Activated CD8-positive, alpha-beta memory T cell treated with anti-CD3 and anti-CD28 coated beads, Interleukin-2, amount 50 U/mL, for 24 hours (primary cell): Measurements from ENCODE around the gene DOCK1.

Source experiments
- DNase-seq: peaks from one replicate; pipeline ENCODE4 v3.0.0-alpha.2; 2020; ENCODE audit errors: extremely low read depth

Gene DOCK1

DNA sequence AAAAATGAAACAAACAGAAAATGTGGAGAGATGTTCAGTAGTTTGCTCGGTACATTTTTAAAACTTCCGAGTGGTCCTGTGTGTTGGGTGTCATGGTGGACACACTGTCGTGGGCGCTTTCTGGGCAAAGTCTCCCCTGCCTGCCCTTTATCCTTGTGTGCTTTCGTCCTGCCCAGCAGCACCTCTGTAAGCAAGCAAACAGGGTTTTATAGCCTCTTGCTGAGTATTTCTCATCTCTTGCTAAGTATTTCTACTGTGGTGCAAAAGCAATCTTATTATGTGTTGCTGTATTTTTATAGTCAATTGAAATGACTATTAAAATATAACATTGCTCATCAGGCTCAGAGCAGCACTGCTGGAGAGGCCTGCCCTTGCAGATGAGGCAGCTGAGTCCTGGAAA is 48.7 kb downstream of the DOCK1 start:
- no peak for DNase-seq

DNA sequence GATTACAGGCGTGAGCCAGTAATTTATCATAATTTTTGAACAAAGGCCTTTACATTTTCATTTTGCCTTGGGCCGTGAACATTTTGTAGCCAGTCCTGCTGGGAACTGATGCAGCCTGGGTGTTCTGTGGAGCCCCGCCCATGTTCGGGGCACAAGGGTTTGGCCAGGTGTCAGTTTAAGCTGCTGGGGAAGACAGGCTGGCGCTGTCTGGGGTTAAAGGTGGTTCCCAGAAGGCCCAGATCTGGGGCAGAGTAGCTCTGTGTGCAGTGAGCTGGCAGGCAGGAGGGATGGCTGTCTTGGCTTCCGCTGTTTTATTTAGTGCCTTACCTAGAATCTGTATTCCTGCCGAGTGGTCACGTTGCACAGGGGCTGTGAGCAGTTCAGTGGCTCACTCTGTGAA is 50.2 kb downstream of the DOCK1 start:
- DNase-seq = no peak

DNA sequence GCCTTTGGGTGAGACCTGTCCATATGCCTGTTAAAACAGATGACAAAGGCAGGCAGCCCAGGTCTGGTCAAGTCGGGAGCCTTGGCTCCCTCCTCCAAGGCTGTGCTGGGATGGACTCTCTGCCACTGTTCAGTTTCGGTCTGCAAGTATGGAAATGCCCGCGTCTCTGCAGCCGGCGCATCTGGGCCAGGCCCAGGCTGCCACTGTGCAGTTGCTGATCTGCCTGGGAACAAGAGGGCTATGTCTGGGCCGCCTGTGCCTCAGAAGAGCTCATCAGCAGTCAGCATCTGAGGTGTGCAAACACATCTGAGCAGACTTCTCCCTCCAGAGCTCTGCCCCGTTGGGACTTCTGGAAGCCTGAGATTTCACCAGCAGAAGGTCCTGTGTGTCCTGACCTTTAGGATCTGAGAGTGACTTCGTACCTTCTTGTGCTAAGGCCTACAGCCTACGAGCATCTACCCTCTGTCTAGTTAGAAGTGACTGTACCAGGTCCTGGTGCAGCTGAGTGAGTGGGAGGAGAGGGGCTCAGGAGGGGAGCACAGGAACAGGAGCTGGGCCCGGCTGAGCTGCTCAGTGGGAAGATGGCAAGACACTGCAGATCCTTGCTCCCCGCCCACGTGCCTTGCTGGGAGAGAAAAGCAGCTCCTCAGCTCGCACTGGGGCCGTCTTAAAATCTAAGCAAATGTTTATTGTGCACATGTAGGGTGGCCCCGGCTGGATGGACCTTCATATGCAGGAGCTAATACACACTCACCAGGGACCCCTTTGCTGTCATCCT is 50.9 kb downstream of the DOCK1 start:
- DNase-seq = no peak

DNA sequence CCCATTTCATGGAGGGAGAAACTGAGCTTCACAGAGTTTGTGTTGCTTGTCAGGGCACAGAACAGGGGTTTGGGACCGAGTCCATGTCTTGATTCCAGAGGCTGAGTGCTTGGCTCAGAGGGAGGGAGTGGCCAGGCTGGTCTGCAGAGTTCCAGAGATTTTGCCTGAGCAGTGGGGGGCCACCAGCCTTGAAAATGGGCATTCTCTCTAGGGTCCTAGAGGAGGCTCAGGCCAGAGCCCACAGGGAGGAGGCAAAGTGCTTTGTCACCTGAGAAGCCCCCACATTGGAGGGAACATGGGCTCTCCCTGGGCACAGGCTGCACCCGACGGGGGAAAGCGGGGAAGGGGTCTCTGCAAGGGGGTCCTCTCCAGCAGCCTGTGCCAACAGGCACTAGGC is 51.5 kb downstream of the DOCK1 start:
- no peak for DNase-seq

DNA sequence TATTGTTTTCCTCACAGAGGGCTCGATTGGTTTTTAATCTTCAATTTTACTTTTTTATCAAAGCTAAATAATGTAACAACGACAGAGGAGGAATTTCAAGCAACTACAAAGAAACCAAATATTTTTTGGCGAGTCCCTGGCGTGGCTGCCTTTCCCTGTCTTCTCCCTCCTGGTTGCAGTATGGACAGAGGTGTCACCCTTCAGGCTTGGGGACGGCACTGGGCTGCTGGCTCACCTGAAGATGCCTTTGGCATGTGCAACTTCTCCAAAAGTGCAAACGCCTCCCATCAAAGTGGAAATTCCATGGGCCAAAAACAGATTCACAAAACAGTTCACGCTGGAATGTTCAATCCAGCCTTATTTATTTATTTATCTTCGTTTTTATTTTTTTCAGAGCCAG is 51.9 kb downstream of the DOCK1 start:
- DNase-seq = no peak

DNA sequence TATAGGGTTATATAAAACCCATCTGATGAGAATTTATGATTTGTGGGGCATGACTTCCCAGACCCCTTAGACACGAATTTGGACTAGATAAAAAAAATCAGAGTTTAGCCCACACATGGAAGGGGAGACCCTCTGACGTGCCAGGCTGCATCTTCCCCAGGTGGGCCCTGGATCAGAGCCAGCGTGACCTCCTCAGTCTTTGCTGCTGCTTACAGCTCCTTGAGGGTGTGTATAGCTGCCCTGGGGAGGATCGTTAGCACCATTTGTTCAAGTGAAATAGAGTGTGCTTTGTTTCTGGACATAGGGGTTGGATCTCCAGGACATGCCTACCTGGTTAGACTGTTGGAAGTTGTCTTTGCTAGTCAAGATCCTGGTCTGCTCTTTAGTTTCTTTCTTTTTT is 54.2 kb downstream of the DOCK1 start:
- no peak for DNase-seq

DNA sequence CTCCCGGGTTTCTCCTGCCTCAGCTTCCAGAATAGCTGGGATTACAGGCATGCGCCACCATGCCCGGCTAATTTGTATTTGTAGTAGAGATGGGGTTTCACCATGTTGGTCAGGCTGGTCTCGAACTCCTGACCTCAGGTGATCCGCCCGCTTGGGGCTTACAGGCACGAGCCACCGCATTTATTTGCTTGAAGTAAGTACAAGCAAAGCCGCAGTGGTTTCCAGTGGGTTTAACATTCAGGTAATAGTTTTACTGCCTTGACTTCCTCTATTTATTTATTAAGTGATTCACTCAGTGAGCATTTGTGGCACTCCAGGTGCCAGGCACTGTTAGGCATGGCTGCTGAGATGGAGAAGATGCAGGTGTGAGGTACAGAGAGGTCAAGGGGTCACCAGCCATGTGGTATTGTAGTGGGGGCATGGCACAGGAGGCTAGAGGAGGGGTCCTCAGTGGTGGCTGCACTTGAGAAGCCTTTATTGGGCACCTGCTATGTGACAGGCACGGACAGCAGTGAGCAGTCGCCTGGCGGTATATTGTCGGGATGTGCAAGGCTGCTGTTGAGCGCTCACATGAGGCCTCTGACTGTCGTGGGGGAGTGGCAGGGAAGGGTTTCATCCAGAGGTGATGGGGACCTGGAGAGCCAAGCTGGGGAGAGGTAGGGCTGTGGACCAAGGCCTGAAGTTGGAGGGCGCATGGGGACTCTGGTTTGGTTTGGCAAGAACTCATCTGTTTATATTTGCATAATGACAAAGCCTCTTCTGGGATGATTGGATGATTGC is 54.9 kb downstream of the DOCK1 start:
- no peak for DNase-seq

DNA sequence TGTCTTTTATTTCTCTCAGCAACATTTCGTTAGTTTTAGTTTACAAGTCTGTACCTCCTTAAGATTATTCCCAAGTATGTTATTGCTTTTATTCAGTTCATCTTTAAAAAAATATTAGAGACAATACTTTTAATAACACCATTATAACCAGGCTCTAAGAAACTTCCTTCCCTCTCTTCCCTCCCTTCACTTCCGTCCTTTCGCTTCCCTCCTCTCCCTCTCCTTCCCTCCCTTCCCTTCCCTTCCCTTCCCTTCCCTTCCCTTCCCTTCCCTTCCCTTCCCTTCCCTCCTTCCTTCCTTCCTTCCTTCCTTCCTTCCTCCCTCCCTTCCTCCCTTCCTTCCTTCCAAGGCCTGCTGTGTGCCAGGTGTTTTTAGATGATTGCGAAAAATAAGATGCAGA is 58.1 kb downstream of the DOCK1 start:
- DNase-seq = no peak

DNA sequence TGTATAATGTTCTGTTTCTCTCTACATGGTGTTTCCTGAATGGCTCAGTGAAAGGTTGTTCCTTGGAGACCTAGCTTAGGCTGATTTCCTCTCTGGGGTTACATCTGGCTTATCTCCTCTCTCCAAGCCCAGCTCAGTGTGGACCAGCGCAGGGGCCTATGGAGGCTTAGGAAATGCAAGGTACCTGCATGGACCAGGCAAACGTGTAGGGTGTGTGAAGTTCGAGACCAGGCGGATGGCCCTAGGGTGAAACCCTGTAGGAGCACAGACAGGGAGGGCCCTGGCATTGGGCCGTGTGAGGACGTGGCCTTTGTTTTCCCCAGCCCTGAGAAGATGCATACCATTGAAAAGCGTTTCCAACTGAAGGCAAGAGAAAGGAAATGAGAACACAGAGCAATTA is 59.0 kb downstream of the DOCK1 start:
- no peak for DNase-seq

DNA sequence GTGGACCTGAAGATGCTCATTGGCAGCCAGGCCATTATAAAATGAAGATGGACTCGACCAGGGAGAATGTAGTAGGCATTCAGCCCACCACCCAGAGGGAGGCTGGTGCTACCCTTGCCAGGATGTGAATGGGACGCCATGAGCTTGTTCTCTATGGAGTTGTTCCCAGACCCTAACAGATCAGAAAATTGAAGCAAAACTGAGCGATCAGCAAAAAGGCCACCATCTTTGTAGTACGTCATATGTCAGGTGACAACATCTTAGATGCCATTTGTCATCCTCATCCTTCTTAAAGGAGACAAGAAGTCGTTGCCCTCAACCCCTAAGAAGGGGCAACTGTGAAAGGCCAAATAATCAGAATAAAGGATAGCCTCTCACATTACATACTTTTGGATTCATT is 61.7 kb downstream of the DOCK1 start:
- no peak for DNase-seq

DNA sequence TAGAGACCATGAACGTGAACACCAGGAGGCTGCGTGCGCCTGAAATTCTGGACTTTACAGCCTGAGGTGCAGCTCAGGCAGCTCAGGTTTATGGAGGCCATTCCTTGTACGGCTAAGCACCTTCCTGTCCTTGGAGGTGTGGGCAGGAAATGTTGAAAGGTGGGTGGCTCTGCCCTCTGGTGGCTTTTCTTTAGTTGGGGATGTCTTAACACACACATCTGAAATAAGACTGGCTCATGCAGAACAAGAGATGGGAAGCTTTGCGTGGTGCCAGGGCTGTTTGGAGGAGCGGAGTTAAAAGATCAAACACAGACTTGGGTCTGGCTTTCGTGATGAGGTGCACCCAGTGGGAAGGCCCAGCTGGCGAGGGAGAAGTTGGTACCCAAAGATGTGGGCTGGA is 64.1 kb downstream of the DOCK1 start:
- no peak for DNase-seq

DNA sequence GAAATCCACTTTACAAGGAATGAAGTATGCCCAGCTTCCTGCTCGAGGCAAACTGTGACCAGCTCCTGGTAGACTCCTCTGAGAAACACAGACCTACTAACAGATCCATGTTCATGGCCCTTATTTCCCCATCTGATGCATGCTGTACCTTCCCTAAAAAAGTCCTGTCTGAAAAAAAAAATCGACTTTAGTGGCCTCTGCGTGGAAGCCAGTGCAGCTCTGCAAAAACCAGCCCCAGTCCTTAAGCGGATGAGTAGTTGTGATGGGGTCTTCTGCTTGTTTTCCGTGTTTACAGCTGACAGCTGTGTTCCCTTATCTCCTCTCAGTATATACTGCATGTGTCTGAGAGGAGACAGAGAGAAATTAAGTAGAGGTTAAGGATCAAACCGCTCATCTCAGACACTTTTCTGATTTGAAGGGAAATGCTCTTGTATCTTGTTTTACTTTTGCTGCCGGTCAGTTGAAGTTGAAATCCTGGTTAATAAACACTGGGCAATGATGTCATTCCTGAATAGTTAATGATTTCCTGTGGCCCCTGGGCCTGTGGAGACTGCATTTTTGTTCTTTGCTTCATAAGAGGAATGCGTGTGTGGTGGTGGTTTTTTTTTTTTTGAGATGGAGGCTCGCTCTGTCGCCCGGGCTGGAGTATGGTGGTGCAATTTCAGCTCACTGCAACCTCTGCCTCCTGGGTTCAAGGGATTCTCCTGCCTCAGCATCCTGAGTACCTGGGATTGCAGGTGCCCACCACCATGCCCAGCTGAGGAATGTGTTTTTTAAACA is 67.6 kb downstream of the DOCK1 start:
- DNase-seq = no peak

DNA sequence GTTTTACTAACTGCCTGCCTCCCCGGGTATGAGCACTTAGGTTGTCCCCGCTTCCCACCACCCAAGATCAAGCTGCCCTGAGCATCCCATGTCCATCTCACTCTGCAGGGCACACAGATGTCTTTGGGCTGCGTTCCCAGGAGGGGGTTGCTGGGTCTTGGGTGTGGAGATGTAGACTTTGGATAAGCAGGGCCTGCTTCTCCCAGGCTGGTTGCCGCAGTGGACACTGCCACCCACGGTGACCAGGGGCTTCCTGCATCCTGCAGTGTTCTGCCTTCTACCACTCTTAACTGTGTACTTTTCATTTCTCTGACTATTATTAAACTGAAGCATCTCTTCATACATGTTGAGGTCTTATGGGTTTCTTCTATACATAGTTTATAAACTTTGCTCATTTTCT is 70.0 kb downstream of the DOCK1 start:
- no peak for DNase-seq

DNA sequence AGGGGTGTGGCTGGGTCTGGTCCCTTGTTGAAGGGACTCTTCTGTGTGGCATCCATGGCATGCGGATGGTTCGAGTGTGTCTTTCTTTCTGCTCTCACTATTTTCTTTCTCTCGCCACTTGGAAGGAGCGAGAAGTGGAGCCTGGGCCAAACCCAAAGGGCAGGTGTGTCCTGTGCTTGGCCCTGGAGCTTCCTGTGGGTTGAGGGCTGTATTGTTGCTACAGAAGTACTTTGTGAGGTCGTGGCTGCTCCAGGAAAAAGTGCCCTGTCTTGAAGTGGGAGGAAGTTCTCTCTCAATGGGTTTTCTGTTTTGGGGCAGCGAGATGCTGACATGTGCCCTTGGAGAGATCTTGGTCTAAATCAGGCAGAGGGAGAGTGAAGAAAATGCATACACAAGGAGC is 72.0 kb downstream of the DOCK1 start:
- DNase-seq = no peak

DNA sequence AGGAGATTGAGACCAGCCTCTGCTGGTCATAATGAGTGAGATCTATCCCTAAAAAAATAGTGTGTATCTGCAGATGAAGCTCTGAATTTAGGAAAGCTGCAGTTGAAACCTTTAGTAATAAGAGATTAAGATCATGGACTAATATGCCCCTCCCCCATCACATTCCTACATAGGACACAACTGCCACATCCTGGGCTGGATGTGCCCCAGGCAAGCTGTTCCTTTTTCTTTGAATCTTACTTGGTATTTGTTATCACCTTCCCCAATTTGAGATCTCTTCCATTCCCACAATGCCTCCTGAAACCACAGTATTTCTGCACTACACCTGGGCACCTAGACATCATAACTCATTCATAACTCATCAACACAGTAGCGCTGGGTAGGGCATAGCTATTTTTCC is 74.1 kb downstream of the DOCK1 start:
- DNase-seq = no peak

DNA sequence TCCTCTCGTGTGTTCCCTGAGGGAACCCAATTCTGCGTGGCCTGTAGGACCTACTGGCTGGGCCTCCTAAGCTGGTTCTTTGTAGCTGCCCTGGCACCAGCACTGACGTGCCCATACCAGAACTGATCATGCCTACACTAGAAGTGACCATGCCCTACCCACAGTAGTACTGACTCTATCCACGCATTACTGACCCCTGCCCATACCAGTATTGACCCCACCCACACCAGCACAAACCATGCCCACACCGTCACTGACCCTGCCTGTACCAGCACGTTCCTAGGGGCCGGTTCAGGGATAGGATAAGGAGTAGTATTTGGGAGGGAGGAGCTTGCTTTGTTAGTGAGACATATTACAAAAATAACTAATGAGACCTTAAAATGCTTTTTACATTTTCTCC is 88.0 kb downstream of the DOCK1 start:
- DNase-seq = no peak

DNA sequence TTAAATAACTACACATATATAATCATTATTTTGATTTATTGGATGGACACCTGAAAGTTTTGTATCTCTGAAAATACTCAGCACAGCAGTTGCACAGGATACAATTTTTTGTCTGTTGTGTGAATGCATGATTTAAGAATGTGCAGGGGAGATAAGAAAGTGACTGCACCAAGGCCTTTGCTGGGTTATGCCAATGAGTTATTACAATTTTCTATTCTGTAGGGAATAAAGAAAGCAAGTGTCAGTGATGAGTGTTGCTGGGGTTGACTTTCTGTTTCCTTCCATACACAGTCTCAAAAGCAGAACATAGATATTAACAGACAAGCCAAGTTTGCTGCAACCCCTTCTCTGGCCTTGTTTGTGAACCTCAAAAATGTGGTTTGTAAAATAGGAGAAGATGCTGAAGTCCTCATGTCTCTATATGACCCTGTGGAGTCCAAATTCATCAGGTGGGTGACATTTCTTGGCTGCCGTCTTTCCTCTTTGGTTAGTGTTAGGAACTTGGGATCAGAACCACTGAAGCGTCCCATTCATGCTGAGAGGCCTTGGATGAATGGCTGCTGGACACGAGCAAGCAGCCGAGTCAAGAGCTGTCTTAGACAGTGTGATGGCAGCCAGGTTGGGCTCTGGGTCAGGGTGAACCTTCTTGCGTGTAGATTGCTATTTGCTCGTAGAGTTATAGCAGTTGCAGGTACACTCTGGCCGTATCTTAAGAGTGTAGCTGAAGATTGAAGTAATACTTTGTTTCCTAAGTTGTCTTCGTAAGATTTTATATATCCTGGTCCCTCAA is 92.8 kb downstream of the DOCK1 start:
- no peak for DNase-seq

DNA sequence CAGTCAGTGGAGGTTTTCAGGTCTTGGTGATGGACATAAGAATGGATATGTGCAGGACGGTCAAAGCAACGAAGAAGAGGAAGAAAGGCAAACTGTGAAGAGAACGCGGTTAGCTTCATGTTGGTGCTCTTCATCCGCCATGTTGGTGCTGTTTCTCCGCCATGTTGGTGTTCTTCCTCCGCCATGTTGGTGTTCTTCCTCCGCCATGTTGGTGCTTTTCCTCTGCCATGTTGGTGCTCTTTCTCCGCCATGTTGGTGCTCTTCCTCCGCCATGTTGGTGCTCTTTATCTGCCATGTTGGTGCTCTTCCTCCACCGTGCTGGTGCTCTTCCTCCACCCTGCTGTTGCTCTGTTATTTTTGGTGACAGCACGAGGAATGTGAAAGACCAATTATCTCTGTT is 95.4 kb downstream of the DOCK1 start:
- no peak for DNase-seq

DNA sequence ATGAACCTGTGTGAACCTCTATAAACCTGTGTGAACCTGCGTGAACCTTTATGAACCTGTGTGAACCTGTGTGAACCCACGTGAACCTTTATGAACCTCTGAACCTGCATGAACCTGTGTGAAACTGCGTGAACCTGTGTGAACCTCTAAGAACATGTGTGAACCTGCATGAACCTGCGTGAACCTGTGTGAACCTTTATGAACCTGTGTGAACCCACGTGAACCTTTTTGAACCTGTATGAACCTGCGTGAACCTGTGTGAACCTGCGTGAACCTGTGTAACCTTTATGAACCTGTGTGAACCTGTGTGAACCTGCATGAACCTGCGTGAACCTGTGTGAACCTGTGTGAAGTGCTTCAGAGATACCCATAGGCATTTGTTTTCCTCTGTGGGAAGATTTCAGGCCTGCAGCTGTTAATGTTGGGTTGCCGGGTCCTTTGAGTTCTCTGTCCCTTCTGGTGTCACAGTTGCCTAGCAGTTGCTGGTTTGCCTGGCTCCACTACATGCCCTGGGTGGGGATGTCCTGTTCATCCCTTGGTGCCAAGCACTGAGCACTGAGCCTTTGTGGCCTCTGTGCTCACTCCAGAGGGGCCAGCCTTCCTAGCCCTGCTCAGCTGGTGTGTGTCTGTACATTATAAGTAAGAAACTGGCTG is 97.9 kb downstream of the DOCK1 start:
- DNase-seq = no peak

DNA sequence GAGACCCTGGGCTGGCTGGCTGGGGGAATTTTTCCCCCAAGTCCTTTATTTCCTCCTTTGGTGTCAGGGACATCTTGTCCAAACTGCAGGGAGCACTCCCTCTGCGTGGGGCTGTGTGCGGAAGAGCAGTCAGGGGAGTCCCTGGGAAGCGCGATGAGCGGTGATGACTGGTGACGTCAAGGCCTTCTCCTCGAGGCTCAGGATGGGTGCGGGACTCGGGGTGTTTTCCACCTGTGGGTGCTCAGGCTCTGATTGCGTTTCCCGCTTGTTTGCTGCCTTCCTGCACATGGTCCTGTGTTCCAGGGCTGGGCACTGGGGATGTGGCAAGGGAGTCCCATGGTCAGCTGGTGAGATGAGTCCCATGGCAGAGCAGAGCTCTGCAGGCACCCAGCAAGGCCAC is 101.2 kb downstream of the DOCK1 start:
- DNase-seq = no peak

DNA sequence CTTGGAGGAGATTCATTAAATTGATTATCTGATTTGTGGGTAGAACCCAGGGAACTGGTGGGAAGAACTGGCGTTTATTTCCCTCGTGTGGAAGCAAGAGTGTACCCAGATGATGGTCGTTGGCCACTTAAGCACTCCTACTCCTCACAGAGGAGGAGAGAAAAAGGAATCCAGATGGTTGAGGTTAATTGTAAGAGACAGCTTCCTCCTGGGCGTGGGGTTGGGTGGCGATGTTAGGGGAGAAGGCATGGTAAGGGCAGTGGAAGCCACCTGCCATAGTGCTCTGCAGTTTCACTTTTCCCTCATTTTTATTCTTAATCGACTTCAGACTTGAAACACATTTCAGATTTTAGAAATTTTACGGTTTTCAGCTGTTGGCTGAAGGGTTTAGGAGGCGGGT is 104.1 kb downstream of the DOCK1 start:
- DNase-seq = no peak
